ENCODE results near the gene GANC. TPM values are rescaled to one million over a fixed set of nuclear protein-coding genes. Genes with fewer than 3 reads are reported as not detected.
"Not testable (repeated sequence)": the region's sequence is repeated elsewhere in the genome, so short reads cannot be mapped to it uniquely, and the experiment has no call there.

Gene GANC
- total RNA-seq, 4 donors from 2014 or later, result 36.6 to 143 (median 54.8) TPM

DNA sequence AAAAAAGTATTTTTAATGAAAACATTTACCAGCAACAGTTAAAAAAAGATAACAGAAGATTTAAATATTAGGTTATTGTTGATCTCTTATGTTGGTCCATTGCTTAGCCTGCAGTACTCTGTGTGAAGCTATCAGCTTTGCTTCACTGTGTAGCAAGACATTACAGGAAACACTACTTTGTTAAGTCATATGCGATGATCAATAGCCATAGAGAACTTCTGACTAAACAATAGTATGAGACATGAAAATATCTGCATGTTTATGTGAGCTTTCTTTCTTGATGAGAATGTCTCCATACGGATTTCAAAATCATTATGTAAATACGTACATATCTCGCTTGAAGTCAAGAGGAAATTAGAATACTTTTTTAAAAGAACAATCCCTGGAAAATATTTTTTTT lies 59.3 kb downstream of the GANC start:
- no peaks in the 10 kb centered on the region for H3K4me1 ChIP-seq
- no peak overlapping the region for H3K4me3 ChIP-seq
- no peak for TF ChIP-seq POLR2A (IDR thresholded peaks at IDR 0.05)
- in situ Hi-C loops (cut with MboI; ENCODE audit: low pct_ligation_motif_present in 1 of 4, low pct_unique_long_range_greater_than_20kb in 1 of 4, low sequenced_read_pairs in 3 of 4) (no loop called here), intact Hi-C loops (cut with DNase I; ENCODE audit: low total_unique reads) (no loop called here)
- no peaks in the 10 kb centered on the region for H3K27me3 ChIP-seq
- no peak overlapping the region for H3K27ac ChIP-seq
- H3K9me3 ChIP-seq, result peaks cover 0 to 9% of the 10 kb centered on the region in 2 donors
- peaks cover 0 to 21% (median 6%) of the 10 kb centered on the region in 4 donors for H3K36me3 ChIP-seq
- 90 to 95% methylated on average over 4 of the region's 4 CpGs for WGBS, 2 donors (ENCODE audit: low coverage in 1 of 2)
- no peak for DNase-seq

DNA sequence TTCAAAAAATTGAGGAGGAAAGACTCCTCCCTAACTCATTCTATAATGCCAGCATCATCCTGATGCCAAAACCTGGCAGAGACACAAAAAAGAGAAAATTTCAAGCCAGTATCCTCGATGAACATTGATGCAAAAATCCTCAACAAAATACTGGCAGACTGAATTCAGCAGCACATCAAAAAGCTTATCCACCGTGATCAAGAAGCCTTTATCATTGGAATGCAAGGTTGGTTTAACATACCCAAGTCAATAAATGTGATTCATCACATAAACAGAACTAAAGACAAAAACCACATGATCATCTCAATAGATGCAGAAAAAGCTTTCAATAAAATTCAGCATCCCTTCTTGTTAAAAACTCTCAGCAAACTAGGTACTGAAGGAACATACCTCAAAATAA lies 62.1 kb downstream of the GANC start:
- Histone ChIP-seq H3K27me3 (no peaks in the 10 kb centered on the region), H3K4me1 (no peaks in the 10 kb centered on the region), H3K4me3 (no peak overlapping the region), H3K36me3 (peaks cover 0 to 20% (median 6%) of the 10 kb centered on the region in 4 donors), H3K9me3 (peaks cover 0 to 9% of the 10 kb centered on the region in 2 donors), H3K27ac (no peak overlapping the region)
- intact Hi-C loops (cut with DNase I; ENCODE audit: low total_unique reads), result no loop called here
- TF ChIP-seq EP300 (IDR thresholded peaks at IDR 0.05; ENCODE audit: low read depth) (no peak), POLR2AphosphoS5 (IDR thresholded peaks at IDR 0.05) (no peak), POLR2A (IDR thresholded peaks at IDR 0.05) (no peak)
- TF ChIP-seq, protein P1, sequence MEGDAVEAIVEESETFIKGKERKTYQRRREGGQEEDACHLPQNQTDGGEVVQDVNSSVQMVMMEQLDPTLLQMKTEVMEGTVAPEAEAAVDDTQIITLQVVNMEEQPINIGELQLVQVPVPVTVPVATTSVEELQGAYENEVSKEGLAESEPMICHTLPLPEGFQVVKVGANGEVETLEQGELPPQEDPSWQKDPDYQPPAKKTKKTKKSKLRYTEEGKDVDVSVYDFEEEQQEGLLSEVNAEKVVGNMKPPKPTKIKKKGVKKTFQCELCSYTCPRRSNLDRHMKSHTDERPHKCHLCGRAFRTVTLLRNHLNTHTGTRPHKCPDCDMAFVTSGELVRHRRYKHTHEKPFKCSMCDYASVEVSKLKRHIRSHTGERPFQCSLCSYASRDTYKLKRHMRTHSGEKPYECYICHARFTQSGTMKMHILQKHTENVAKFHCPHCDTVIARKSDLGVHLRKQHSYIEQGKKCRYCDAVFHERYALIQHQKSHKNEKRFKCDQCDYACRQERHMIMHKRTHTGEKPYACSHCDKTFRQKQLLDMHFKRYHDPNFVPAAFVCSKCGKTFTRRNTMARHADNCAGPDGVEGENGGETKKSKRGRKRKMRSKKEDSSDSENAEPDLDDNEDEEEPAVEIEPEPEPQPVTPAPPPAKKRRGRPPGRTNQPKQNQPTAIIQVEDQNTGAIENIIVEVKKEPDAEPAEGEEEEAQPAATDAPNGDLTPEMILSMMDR (IDR thresholded peaks at IDR 0.05), result no peak
- in situ Hi-C loops (cut with MboI; ENCODE audit: low pct_ligation_motif_present in 1 of 4, low pct_unique_long_range_greater_than_20kb in 1 of 4, low sequenced_read_pairs in 3 of 4), result no loop called here
- no peak for DNase-seq
- WGBS, 2 donors (ENCODE audit: low coverage in 1 of 2), result 93 to 100% methylated on average over 1 to 2 of the region's 2 CpGs

GRCh38 chr15:42336650-42337049 lies 63.6 kb downstream of the GANC start:
- H3K4me1 ChIP-seq; H3K27ac ChIP-seq; H3K27me3 ChIP-seq; H3K4me3 ChIP-seq; H3K9me3 ChIP-seq; intact Hi-C loops (cut with DNase I; ENCODE audit: low total_unique reads); DNase-seq; in situ Hi-C loops (cut with MboI; ENCODE audit: low pct_ligation_motif_present in 1 of 4, low pct_unique_long_range_greater_than_20kb in 1 of 4, low sequenced_read_pairs in 3 of 4): not testable (repeated sequence)
- peaks cover 0 to 20% (median 6%) of the 10 kb centered on the region in 4 donors for H3K36me3 ChIP-seq
- 100% methylated on average over 1 of the region's 1 CpG for WGBS, 2 donors (ENCODE audit: low coverage in 1 of 2)

- peaks cover 0 to 20% (median 6%) of the 10 kb centered on the region in 4 donors for H3K36me3 ChIP-seq
- H3K27ac ChIP-seq; DNase-seq; H3K9me3 ChIP-seq; in situ Hi-C loops (cut with MboI; ENCODE audit: low pct_ligation_motif_present in 1 of 4, low pct_unique_long_range_greater_than_20kb in 1 of 4, low sequenced_read_pairs in 3 of 4); H3K4me1 ChIP-seq; intact Hi-C loops (cut with DNase I; ENCODE audit: low total_unique reads); H3K4me3 ChIP-seq; H3K27me3 ChIP-seq: not testable (repeated sequence)
- 90 to 96% methylated on average over 3 of the region's 3 CpGs for WGBS, 2 donors (ENCODE audit: low coverage in 1 of 2)
These were observed 64.1 kb downstream of the GANC start for GRCh38 chr15:42337104-42337503.

DNA sequence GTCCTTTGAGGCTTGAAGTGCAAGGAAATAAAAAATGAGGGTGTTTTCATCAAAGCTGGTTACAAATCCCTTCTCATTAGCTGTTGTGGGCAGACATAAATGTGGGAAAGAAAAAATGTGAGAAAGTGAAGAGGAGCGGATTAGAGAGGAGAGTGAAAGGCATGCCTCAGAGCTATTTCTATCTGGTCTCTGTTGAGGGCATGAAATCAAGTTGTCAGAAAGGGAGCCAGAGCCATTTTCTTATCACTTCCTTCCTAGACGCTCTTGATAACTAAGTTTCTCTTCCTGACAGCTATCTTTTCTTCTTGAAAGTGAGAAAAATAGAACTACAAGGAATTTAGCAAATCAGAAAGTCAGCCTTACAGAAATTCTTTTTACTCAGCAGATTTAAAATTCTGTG lies 65.5 kb downstream of the GANC start:
- no peak for DNase-seq
- H3K36me3 ChIP-seq, result peaks cover 0 to 29% (median 6%) of the 10 kb centered on the region in 4 donors
- in situ Hi-C loops (cut with MboI; ENCODE audit: low pct_ligation_motif_present in 1 of 4, low pct_unique_long_range_greater_than_20kb in 1 of 4, low sequenced_read_pairs in 3 of 4) (no loop called here), intact Hi-C loops (cut with DNase I; ENCODE audit: low total_unique reads) (no loop called here)
- peaks cover 0 to 9% of the 10 kb centered on the region in 2 donors for H3K9me3 ChIP-seq
- H3K4me1 ChIP-seq, result no peaks in the 10 kb centered on the region
- H3K27me3 ChIP-seq, result no peaks in the 10 kb centered on the region
- TF ChIP-seq POLR2A (IDR thresholded peaks at IDR 0.05) (no peak), POLR2AphosphoS5 (IDR thresholded peaks at IDR 0.05) (no peak), EP300 (IDR thresholded peaks at IDR 0.05; ENCODE audit: low read depth) (no peak)
- TF ChIP-seq, protein P1 (IDR thresholded peaks at IDR 0.05), result no peak
- H3K4me3 ChIP-seq, result no peak overlapping the region
- H3K27ac ChIP-seq, result no peak overlapping the region
- WGBS, 2 donors (ENCODE audit: low coverage in 1 of 2), result 67 to 78% methylated on average over 2 of the region's 2 CpGs

DNA sequence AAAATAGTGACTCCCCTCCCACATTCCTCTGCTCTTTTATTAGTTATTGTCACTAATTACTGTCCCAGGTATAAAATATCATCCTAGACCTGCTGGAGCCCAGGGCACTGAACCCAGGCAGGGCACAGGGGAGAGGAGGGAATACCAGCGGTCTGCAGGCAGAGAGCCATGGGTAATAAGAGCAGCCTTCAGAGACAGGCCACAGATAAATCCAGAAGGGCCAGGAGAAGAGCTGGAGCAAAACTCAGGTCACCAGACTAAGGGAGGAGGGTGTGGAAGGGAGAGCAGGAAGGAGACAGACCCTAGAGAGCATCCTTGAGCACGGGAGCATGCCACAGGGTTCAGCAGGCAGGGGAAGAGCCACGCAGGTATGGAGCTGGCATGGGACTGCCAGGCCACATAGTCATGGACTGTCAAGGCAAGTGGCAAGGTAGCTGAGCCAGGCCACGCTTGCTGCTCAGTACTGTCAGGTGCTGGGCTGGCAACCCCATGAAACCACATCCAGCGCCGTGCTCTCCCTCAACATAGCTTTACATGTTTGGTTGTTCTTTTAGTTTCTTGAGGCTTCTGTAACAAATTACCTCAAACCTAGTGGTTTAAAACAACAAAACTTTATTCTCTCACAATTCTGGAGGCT lies 70.7 kb downstream of the GANC start:
- DNase-seq, result no peak
- intact Hi-C loops (cut with DNase I; ENCODE audit: low total_unique reads) (no loop called here), in situ Hi-C loops (cut with MboI; ENCODE audit: low pct_ligation_motif_present in 1 of 4, low pct_unique_long_range_greater_than_20kb in 1 of 4, low sequenced_read_pairs in 3 of 4) (no loop called here)
- Histone ChIP-seq H3K27me3 (no peaks in the 10 kb centered on the region), H3K4me1 (no peaks in the 10 kb centered on the region), H3K36me3 (peaks cover 0 to 37% (median 4%) of the 10 kb centered on the region in 4 donors), H3K4me3 (no peak overlapping the region), H3K27ac (no peak overlapping the region), H3K9me3 (no peaks in the 10 kb centered on the region)
- TF ChIP-seq POLR2AphosphoS5 (IDR thresholded peaks at IDR 0.05), result no peak
- TF ChIP-seq, protein P1 (IDR thresholded peaks at IDR 0.05), result no peak
- no peak for TF ChIP-seq POLR2A (IDR thresholded peaks at IDR 0.05)
- TF ChIP-seq EP300 (IDR thresholded peaks at IDR 0.05; ENCODE audit: low read depth), result no peak
- WGBS, 2 donors (ENCODE audit: low coverage in 1 of 2), result 80% methylated on average over 1 to 6 of the region's 6 CpGs
